Esophagus squamous epithelium (tissue), 4 donors: ENCODE data around the gene CCM2L.

Experiments
- POLR2A ChIP-seq, 4 donors: fragments of 450-650 bp; IDR thresholded peaks; one replicate each; pipeline ENCODE4 v1.6.1; 2017; ENCODE audit warnings: antibody characterized with exemption in 4 of 4, mild to moderate bottlenecking in 4 of 4, moderate library complexity in 3 of 4
- TF ChIP-seq, protein P1 (sequence below), 6 experiments: fragments of 450-650 bp in 4 of 6; fragments of 200-600 bp in 2 of 6; sonication (generic) in 2 of 6; IDR thresholded peaks; one replicate each; pipeline ENCODE4 v1.5.1; 2016 to 2019; ENCODE audit warnings: antibody characterized with exemption in 6 of 6, mild to moderate bottlenecking in 4 of 6, moderate library complexity in 4 of 6

DNA sequence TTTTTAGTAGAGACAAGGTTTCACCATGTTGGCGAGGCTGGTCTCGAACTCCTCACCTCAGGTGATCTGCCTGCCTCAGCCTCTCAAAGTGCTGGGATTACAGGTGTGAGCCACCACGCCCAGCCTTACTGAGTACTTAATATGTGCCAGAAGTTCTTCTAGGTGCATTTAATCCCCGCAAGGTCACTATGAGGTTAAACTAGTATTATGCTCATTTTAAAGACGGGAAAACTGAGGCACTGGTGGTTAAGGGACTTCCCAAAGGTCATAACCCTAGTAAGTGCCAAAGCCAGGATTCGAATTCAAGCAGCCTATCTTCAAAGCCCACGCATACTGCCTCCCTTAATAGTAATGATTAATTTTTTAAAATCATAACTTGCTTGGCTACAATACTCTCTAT, 674 bp upstream of the CCM2L start:
- TF ChIP-seq, protein P1, sequence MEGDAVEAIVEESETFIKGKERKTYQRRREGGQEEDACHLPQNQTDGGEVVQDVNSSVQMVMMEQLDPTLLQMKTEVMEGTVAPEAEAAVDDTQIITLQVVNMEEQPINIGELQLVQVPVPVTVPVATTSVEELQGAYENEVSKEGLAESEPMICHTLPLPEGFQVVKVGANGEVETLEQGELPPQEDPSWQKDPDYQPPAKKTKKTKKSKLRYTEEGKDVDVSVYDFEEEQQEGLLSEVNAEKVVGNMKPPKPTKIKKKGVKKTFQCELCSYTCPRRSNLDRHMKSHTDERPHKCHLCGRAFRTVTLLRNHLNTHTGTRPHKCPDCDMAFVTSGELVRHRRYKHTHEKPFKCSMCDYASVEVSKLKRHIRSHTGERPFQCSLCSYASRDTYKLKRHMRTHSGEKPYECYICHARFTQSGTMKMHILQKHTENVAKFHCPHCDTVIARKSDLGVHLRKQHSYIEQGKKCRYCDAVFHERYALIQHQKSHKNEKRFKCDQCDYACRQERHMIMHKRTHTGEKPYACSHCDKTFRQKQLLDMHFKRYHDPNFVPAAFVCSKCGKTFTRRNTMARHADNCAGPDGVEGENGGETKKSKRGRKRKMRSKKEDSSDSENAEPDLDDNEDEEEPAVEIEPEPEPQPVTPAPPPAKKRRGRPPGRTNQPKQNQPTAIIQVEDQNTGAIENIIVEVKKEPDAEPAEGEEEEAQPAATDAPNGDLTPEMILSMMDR (IDR thresholded peaks at IDR 0.05): no peak
- TF ChIP-seq POLR2A (IDR thresholded peaks at IDR 0.05): no peak
